GM18861 (cell line): Measurements from ENCODE around the gene IFNLR1.

Experiments used
- ATAC-seq: cut with Tn5 transposase; IDR thresholded peaks from one replicate; pipeline ENCODE4 v1.9.1; 2021; ENCODE audit not compliant: unreplicated experiment

Gene IFNLR1

GRCh38 chr1:24125456-24125855 is 61.6 kb downstream of the IFNLR1 start:
- no peak for ATAC-seq

GRCh38 chr1:24124980-24125379 is 62.1 kb downstream of the IFNLR1 start:
- ATAC-seq = no peak

- no peak for ATAC-seq
These were observed 63.5 kb downstream of the IFNLR1 start for GRCh38 chr1:24123611-24124010.

- no peak for ATAC-seq
These were observed 64.3 kb downstream of the IFNLR1 start for GRCh38 chr1:24122776-24123175.

- no peak for ATAC-seq
These were observed 65.7 kb downstream of the IFNLR1 start for GRCh38 chr1:24121406-24121805.

- no peak for ATAC-seq
These were observed 66.1 kb downstream of the IFNLR1 start for GRCh38 chr1:24120965-24121364.

- no peak for ATAC-seq
These were observed 67.0 kb downstream of the IFNLR1 start for GRCh38 chr1:24119859-24120756.

GRCh38 chr1:24119489-24119858 is 67.6 kb downstream of the IFNLR1 start:
- ATAC-seq = no peak

GRCh38 chr1:24118410-24119242 is 68.5 kb downstream of the IFNLR1 start:
- ATAC-seq = no peak

GRCh38 chr1:24117722-24118409 is 69.2 kb downstream of the IFNLR1 start:
- ATAC-seq = no peak

GRCh38 chr1:24117132-24117531 is 70.0 kb downstream of the IFNLR1 start:
- no peak for ATAC-seq

GRCh38 chr1:24114753-24115152 is 72.3 kb downstream of the IFNLR1 start:
- ATAC-seq = no peak

GRCh38 chr1:24113641-24114033 is 73.5 kb downstream of the IFNLR1 start:
- ATAC-seq = no peak

GRCh38 chr1:24111996-24112779 is 74.9 kb downstream of the IFNLR1 start, which contains the start of gene MYOM3:
MYOM3 (minus strand) TSS chr1:24112135; CDS start chr1:24108636, 3,499 bp downstream.
- no peak for ATAC-seq

GRCh38 chr1:24111262-24111995 is 75.7 kb downstream of the IFNLR1 start:
- ATAC-seq = no peak

- ATAC-seq = no peak
These were observed 76.3 kb downstream of the IFNLR1 start for GRCh38 chr1:24110642-24111261.

- no peak for ATAC-seq
These were observed 77.2 kb downstream of the IFNLR1 start for GRCh38 chr1:24109686-24110475.

GRCh38 chr1:24109166-24109483 is 78.0 kb downstream of the IFNLR1 start:
- ATAC-seq = no peak
